Suppressor macrophage treated with lipopolysaccharide for 4 hours (primary cell): ENCODE measurements around the gene LRP1-AS.
A peak's percentile ranks its signal among the peaks of the same experiment; 100 is the strongest.

Experiments used
- DNase-seq: peaks from one replicate; pipeline ENCODE4 v3.0.0-alpha.2; 2020

The LRP1-AS gene

DNA sequence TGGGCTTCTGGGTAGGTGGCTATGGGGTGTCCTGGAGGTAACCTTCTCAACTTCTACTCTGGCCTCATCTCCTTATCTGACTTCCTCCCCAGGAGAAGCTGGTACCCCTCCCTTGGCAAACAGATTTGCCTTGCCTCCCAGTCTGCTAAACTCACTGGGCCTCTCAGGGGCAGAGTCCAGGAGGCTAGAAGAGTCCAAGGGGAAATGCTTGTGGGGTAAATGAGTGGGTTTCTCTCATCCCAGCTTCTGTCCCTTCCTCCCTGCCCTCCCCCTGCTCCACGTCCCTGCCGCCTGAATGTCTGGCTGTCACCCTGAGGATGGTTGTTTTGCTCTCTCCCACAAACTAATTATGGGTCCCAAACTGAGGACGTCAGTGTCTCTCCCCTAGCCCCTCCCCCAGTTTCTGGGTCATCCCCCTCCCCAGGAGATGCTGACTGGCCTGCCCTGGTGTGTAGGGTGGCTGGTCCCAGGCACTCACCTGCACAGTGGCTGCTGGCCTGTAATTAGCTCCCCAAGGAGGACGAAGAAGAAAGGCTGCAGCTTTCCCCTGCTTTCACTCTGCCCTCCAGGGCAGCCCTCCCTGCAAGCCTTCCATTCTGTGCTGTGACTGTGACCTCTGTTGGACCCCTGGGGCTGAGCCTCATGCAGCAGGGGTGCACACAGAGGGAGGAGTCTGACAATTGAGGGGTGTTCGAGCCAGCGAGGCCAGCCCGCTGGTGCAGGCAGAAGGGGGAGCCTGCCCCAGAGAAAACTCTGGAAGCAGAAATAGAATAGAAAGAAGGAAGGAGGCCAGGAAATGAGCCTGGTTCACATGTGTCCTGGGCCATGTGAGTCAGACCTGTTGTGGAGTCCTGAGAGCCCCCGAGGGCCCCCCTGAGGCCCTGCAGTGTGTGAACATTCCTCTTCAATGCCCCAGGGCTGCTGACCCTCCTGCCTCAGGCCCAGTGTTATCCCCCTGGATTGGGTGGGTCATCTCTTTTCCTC is at the start of gene LRP1-AS:
LRP1-AS (minus strand) TSS at position 659 of the 984 bp plus-strand sequence.
- no peak for DNase-seq

DNA sequence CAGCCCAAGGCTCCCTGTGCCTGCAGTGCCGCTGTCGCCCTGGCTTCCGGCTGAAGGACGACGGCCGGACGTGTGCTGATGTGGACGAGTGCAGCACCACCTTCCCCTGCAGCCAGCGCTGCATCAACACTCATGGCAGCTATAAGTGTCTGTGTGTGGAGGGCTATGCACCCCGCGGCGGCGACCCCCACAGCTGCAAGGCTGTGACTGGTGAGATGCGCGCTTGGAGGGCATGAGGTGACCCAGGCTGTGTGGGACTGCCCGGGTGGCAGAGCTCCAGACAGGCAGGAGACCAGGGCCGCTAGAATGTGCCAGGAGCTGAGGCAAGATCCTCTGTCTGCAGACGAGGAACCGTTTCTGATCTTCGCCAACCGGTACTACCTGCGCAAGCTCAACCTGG is 49.5 kb upstream of the LRP1-AS start:
- DNase-seq, result no peak

DNA sequence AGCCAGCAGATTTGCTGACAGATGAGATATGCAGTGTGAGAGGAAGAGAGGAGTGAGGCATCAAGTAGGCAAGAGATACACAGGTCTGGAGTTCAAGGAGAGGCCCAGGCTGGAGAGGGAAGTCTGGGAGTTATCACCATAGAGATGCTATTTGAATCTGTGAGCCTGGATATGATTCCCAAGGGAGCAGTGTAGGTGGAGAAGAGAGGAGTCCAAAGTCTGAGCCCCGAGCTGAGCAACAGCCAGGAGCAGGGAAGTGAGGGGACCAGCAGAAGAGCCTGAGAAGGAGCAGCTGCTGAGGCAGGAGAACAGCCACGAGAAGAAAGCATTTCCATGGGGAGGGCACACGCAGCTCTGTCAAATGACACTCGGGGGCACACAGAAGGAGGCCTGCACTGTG is 49.0 kb upstream of the LRP1-AS start:
- no peak for DNase-seq

DNA sequence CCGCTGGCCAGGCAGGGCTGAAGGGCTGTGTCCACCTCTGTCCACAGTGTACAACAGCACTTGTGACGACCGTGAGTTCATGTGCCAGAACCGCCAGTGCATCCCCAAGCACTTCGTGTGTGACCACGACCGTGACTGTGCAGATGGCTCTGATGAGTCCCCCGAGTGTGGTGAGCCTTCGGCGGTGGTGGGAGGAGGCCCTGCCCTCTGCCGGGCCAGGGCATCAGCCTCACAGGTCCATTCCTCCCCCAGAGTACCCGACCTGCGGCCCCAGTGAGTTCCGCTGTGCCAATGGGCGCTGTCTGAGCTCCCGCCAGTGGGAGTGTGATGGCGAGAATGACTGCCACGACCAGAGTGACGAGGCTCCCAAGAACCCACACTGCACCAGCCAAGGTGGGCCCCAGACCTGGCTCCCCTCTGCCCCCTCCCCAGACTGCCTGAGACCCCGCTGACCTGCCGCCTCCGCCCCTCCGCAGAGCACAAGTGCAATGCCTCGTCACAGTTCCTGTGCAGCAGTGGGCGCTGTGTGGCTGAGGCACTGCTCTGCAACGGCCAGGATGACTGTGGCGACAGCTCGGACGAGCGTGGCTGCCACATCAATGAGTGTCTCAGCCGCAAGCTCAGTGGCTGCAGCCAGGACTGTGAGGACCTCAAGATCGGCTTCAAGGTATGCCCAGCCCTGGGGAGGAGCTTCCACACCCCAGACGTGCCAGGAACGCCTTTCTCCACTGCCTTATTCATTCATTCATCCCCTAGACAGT is 48.4 kb upstream of the LRP1-AS start:
- DNase-seq, result no peak

DNA sequence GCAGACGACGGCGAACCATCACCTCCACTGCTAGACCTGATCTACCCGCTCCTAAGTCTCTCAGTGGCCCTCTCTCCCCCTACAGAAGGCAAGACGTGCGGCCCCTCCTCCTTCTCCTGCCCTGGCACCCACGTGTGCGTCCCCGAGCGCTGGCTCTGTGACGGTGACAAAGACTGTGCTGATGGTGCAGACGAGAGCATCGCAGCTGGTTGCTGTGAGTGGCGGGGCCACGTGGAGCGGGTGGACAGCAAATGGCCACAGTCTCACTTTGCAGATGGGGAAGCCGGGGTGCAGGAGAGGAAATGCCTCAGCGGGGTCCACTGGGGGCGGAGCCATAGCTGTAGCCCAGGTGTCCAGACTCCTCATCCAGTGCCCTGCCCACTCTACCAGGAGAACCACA is 47.8 kb upstream of the LRP1-AS start:
- DNase-seq, result no peak

DNA sequence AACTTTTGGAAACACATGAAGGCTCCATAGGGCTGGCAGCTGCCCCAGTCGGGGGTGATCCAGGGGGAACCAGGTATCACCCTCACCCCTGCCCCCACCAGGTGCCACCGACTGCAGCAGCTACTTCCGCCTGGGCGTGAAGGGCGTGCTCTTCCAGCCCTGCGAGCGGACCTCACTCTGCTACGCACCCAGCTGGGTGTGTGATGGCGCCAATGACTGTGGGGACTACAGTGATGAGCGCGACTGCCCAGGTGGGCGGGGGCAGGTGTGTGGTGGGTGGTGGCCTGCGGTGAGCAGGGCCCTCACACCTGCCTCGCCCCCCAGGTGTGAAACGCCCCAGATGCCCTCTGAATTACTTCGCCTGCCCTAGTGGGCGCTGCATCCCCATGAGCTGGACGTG is 46.8 kb upstream of the LRP1-AS start:
- no peak for DNase-seq

DNA sequence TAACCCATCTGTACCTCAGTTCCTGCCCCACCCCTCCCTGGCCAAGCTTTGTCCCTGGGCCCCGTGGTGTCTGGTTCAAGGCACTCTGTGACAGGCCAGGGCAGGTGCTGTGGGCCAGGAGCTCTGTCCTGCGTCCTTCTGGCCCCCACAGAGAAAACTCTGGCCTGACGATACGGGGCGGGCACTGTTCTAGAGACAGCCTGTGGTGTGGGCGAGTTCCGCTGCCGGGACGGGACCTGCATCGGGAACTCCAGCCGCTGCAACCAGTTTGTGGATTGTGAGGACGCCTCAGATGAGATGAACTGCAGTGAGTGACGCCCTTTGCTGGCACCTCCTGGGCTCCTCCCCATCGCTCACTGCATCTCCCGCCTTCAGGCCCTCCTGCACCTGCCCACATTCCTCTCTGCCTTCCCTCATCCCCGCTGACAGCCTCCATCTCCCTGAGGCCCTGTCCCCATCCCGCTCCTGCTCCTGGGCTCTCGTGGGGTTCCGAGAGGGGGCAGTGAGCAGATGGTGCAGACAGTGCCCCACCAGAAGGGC is 46.4 kb upstream of the LRP1-AS start:
- DNase-seq, result no peak

DNA sequence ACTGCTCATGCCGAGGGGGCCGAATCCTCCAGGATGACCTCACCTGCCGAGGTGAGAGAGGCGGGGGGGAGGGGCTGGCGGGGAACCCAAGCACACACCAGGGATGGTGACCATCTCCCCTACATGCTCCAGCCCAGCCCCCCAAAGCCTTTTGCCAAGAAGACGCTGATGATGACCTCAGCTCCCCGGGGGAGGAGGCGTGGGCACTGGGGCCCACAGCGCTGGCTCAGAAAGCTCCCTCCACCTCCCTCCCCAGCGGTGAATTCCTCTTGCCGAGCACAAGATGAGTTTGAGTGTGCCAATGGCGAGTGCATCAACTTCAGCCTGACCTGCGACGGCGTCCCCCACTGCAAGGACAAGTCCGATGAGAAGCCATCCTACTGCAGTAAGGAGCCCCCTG is 45.5 kb upstream of the LRP1-AS start:
- DNase-seq, result no peak

DNA sequence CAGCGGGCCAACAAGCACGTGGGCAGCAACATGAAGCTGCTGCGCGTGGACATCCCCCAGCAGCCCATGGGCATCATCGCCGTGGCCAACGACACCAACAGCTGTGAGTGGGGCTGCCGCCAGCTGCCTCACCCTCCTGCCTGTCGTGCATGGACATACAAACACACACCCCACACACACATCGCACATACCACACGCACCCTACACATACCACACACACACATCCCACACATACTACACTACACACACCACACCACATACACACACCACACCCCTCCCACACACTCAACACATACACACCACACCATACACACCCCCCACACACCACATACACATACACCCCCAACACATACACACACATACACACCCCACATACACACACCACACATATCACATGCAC is 44.0 kb upstream of the LRP1-AS start:
- no peak for DNase-seq

DNA sequence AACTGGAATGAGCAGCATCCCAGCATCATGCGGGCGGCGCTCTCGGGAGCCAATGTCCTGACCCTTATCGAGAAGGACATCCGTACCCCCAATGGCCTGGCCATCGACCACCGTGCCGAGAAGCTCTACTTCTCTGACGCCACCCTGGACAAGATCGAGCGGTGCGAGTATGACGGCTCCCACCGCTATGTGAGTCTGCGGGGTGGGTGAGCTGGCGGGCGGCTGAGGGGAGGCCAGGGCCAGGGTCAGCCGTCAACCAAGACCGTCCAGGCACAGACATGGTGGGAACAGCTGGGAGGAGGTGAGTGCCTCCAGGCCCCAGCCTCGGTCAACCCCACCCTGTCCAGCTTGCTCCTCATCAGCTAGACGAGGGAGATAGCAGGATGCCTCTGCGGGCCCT is 43.4 kb upstream of the LRP1-AS start:
- no peak for DNase-seq

DNA sequence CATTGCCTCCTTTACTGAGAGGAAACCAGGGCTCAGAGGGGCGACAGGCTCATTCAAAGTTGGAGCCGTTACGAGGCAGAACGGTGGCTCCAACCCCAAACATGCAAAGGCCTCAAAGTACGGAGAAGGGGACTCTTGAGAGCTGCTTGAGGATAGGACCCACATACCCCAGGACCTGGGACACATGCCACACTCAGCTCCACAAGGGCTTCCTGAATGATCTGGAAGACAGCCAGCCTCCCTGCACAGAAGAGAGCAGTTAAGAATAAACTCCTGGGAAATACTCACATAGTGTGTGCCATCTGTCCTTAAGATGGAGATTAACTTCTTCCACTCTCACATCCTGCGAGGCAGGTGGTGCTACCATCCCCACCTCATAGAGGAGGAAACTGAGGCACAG is 42.6 kb upstream of the LRP1-AS start:
- DNase-seq, result no peak

DNA sequence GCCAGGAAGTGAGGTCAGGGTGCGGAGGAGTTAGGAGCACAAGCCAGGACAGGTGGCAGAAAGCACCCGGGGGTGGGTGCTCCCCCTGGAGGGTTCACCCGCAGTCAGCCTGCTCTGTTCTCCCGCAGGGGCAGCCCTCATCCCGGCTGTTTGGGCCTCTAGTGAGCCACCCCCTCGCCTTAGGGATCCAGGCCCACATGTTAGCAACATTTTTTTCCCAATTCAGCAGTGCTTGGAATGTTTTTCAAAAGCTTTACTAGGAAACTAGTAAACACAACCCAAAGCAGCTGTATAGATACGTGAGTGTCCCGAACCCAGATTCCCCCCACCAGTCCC is 40.6 kb upstream of the LRP1-AS start:
- no peak for DNase-seq

DNA sequence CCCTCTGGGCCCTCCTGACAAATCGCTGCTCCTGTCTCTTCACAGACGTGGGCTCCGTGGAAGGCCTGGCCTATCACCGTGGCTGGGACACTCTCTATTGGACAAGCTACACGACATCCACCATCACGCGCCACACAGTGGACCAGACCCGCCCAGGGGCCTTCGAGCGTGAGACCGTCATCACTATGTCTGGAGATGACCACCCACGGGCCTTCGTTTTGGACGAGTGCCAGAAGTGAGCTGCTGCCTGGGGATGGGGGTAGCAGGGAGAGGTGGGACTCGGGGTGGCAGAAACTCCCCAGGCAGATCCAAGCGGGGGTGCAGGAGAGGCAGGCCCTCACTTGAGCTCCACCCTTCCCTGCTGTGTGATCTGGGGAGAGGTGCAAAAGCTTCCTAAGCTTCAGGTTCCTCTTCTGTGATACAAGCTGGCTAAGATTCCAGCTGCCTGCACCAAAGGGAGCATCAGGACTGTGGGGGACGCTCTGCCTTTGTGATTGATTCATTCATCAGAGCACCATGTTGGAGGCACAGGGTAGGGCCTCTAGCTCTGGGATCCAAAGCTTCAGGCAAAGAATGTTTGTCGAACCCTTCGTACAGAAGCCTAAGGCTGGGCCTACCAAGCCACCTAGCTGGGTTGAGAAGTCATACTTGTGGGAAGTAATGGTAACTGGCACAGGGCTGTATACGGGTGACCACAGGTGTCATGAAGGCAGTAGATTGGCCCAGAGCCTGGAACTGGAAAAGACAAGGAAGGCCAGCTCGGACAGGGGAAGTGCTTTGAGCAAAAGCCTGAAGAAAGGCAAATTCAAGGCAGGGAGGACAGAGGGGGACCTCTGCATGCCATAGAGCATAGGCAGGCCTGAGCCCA is 40.0 kb upstream of the LRP1-AS start:
- no peak for DNase-seq

DNA sequence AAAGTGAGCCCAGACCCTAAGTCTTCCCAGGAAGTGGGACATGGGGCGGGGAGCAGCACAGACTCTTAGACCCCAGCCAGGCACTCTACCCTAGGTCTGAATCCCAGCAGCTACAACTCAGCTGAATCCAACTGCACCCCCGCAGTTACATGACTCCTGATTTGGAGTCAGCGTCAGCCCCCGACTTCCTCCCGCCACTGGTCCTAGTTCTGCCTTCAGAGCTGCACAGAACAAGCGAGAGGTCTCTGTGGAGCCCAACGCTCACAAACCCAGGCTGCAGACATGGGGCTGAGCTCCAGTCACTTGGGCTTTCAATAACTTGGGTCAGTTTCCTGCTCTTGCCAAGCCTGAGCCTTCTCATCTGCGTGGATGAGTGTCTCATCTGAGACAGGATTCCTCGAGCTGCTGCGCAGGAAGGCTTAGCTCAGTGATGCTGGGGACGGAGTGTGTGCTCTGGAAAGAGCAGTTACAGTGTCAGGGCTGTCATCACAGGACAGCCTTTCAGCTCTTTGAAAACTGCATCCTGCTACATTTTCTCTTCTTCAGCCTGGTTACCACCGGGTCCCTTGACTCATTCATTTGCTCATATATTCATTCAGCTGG is 38.6 kb upstream of the LRP1-AS start:
- no peak for DNase-seq

DNA sequence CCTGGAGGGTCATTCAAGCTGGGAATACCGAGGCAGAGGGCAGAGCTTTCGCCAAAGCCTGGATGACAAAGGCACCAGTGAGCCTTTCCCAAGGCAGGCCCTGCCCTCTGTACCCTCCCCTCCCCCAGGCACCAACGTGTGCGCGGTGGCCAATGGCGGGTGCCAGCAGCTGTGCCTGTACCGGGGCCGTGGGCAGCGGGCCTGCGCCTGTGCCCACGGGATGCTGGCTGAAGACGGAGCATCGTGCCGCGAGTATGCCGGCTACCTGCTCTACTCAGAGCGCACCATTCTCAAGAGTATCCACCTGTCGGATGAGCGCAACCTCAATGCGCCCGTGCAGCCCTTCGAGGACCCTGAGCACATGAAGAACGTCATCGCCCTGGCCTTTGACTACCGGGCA is 38.0 kb upstream of the LRP1-AS start:
- DNase-seq, result no peak

DNA sequence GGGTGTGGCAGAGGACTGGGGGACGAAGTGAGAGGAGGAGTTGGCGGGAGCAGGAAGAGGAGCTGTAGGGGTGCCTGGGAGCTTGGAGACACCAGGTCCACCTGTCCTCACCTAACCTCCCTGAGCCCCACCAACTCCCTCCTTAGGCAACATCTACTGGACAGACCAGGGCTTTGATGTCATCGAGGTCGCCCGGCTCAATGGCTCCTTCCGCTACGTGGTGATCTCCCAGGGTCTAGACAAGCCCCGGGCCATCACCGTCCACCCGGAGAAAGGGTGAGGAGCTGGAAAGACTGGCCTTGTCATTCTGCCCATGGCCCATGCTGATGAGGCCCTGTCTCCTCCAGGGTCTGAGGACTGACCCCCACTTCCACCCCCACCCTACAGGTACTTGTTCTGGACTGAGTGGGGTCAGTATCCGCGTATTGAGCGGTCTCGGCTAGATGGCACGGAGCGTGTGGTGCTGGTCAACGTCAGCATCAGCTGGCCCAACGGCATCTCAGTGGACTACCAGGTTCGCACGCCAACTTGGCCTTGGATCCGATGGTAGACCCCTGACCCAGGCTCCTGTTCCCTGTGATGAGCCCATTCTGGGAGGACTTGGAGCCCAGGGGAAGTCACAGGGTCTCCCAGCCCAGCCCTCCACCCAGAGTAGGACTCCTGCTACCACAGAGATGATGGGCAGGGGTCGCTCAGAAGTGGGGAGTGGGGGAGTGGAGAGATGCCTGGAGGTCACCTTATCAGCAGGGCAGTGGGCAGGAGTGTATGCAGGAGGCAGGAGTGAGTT is 36.7 kb upstream of the LRP1-AS start:
- DNase-seq, result no peak

DNA sequence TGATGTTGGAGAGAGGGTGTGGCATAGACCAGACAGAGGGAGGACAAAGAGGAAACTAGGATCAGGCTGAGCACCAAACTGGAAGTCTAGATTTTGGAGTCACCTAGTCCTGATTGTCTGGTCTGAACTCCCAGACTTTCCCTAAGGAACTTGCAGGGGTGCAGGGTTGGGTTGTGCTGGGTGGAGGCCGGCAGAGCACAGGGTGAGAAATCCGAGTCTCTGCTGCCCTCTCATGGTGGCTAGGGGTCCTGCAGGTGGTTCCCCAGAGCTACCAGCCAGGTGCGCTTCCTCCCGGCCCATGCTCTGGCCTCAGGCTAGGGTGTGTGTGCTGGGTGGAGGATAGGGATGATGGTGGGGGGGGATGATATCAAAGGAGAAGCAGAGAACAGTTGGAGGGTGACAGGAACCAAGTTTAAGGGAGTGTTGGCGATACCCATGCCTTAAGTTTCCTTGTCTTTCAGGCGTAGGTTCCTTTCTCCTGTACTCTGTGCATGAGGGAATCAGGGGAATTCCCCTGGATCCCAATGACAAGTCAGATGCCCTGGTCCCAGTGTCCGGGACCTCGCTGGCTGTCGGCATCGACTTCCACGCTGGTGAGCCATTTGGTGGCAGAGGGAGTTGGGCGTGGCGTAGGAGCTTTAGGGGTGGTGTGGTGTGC is 35.6 kb upstream of the LRP1-AS start:
- DNase-seq, result peak; percentile 78

DNA sequence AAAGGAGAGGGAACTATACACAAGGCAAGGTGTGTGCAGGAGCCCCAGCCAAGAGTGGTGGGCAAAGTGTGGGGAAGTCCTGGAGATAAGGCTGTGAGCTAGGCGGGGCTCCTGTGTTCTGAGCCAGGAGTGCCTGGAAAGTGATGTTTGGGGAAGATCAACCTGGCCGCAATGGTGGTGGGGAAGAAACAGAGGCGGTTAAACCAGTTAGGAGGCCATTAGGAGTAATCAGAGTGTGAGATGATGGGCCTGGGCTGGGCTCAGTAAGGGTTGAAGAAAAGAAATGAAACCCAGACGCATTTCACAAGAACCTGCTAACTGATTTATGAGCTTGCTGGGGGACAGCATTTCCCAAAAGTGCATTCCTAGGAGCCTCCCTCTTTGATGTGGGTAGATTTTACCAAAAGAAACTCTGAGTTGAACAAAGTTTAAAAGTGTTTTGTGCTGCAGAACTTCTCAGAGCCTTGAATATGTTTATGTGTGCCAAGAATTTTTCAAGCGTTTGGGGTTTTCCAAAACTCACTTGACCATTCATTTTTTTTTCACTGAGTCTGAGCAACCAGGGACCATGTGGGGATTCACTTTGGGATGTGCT is 34.2 kb upstream of the LRP1-AS start:
- DNase-seq, result no peak

DNA sequence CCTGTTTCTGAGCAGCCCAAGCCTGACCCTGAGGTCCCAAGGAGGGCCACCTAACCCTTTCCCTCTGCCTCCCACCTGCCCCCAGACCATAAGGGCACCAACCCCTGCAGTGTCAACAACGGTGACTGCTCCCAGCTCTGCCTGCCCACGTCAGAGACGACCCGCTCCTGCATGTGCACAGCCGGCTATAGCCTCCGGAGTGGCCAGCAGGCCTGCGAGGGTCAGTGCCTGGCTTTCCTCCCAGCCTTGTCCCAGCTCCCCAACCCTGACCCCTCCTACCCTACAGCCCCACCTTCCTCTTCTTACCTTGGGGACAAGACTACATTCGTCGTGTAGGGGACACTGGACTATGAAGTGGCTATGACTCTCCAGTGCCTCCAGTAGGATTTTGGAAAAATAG is 33.7 kb upstream of the LRP1-AS start:
- DNase-seq, result no peak

DNA sequence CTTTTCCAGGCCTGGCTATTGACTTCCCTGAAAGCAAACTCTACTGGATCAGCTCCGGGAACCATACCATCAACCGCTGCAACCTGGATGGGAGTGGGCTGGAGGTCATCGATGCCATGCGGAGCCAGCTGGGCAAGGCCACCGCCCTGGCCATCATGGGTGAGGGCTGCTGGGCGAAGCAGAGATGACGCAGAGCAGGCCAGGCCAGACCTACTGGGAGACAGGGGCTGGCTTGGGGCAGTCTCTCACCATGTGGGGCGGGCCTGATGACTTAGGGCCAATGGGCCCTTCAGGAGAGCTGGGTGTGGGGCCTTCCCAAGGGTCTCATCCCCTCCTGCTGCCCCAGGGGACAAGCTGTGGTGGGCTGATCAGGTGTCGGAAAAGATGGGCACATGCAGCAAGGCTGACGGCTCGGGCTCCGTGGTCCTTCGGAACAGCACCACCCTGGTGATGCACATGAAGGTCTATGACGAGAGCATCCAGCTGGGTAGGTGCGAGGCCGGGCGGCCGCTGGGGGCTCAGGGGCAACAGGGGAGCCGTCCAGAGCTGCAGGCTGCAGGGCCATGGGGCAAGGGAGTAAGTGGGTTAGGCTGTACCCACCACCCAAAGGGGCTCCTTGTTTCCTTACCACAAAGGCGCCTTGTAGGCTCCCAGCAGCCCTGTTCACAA is 33.0 kb upstream of the LRP1-AS start:
- DNase-seq, result no peak
